HG03378 (cell line): ENCODE data around the gene CRYL1.

ENCODE experiments used
- ATAC-seq: cut with Tn5 transposase; IDR thresholded peaks from one replicate; pipeline ENCODE4 v1.9.1; 2021; ENCODE audit warnings: mild to moderate bottlenecking, moderate library complexity; ENCODE audit not compliant: unreplicated experiment

CRYL1 gene

DNA sequence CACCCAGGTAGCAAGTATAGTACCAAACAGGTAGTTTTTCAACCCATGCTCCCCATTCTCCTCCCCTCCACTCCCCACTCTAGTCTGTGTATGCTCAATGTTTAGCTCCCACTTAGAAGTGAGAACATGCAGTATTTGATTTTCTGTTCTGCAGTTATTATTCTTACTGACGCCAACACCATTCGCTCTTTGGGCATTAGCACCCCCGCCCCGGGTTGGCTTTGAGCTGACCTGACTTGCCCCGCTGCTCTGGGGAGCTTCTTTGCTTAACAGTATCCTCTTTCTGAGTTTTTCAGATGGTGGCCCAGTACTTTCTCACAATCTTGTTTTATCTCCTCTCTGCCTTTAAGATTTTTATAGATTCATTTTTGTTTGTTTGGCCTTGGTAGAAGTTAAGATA, 138.7 kb downstream of the CRYL1 start:
- no peak for ATAC-seq

GRCh38 chr13:20383058-20383457, 142.6 kb downstream of the CRYL1 start:
- no peak for ATAC-seq

- ATAC-seq: no peak
Observed at GRCh38 chr13:20381401-20381800, 144.3 kb downstream of the CRYL1 start.

GRCh38 chr13:20378721-20379120, 146.9 kb downstream of the CRYL1 start:
- ATAC-seq: no peak

GRCh38 chr13:20377720-20378119, 147.9 kb downstream of the CRYL1 start:
- no peak for ATAC-seq

DNA sequence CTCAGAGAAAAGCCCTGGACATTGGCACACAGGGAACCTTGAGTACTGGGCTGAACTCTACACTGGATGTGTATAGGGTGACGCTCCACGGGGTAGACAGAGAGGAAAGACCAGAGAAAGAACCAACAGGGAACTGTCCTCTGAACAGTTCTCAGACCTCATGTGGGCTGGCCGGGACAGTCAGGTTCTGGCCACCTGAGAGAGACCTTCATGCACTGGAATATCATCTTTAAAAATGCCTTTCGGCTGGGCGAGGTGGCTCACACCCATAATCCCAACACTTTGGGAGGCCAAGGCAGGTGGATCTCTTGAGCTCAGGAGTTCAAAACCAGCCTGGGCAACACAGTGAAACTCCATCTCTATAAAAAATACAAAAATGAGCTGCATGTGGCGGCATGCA, 149.8 kb downstream of the CRYL1 start:
- no peak for ATAC-seq

DNA sequence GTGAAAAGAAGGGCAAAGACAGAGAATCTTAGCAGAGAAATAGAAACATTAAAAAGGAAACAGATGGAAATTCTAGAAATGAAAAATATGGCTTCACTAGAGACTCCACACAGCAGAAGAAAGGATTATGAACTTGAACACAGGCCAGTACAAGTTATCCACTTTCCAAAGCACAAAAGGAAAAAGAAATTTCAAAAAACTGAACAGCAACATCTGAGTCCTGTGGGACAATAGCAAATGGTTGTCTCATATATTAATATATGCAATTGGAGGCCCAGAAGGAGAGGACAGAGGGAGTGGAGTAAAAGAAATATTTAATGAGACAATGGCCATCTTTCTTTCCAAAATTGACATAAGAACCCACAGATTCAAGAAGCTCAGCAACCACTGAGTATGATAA, 151.8 kb downstream of the CRYL1 start:
- no peak for ATAC-seq

- ATAC-seq: no peak
Observed at GRCh38 chr13:20371825-20372224, 153.8 kb downstream of the CRYL1 start.

GRCh38 chr13:20370815-20371421, 154.7 kb downstream of the CRYL1 start:
- no peak for ATAC-seq

DNA sequence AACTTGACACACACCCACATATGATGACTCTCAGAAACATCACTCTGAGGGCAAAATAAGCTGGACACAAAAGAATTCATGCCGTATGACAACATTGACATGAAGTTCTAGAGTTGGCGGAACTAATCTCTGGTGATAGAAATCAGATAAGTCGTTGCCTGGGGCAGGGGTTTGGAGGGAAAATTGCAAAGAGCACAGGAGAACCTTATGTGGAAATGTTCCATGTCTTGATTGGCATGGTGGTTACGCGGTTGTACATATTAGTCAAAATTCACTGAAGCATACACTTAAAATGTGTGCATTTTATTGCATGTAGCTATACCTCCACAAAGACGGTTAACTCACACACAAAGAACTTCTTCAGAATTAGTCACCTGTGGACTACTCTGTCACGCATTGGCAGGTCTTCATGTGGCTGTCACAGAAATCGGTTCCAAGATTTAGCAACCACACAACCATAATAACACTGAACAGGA, 155.7 kb downstream of the CRYL1 start:
- ATAC-seq: no peak

- no peak for ATAC-seq
Observed at GRCh38 chr13:20366056-20366455, 159.6 kb downstream of the CRYL1 start.

GRCh38 chr13:20363603-20364002, 162.1 kb downstream of the CRYL1 start:
- ATAC-seq: no peak

- ATAC-seq: no peak
Observed at GRCh38 chr13:20363172-20363571, 162.5 kb downstream of the CRYL1 start.

DNA sequence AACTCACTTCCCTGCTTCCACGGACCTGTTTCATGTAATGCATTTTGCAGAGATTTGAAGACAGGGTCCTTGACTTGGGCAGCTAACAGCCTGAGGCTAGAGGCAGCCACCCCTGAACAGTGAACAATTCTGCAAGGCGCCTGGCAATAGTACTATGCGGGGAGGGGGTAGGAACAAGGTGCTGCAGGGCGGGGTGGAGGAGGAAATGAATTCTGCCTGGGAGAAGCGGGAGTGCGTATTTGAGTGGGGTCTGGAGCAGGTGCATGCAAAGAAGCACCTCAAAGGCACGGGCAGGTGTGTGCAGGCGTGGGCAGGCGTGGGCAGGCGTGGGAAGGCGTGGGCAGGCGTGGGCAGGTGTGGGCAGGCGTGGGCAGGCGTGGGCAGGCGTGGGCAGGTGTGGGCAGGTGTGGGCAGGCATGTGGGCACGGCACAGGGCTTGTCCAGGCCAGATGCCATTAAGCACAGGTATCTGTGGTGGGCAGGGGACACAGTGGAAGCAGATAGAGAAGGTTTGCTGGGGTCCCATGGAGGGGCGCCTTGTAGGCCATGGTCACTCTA, 163.1 kb downstream of the CRYL1 start:
- ATAC-seq: no peak

- no peak for ATAC-seq
Observed at GRCh38 chr13:20360835-20361412, 164.7 kb downstream of the CRYL1 start.

DNA sequence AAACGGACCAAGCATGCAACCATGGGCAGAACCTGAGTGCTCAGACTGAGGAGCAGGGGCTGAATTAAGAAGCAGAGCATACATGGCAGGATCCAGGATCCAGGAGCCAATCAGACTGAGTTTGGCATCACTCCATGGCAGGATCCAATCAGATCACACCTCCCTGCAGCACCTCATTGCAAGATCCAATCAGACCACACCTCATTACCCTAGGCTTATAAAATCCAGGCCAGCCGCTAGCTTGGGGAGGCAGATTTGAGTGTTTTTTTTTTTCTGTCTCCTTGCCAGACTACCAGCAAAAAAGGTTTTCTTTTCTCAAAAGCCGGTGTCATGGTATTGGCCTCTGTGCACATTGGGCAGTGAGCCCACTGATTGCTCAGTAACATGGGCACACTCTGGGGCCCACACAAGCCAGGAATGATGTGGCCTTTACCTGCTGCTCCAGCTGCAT, 165.6 kb downstream of the CRYL1 start:
- ATAC-seq: no peak

- no peak for ATAC-seq
Observed at GRCh38 chr13:20359335-20359734, 166.3 kb downstream of the CRYL1 start.

DNA sequence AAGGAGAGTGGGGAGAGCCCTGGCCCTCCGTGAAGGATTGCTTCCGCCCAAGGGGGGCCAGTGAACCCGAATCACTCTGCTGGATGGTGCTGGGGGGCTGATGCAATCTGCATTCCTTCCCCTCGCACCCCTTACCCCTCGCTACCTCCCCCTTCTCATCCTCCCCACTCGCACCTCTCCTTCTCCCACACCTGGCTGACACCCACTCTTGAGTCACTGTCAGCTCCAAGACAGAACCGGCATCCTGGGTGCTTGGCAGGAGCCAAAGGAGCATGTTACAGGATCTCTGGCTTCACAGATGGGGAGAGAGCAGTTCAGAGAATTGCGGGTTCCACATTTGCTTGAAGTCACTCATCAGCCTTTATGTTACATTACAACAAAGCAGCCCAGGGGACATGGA, 167.6 kb downstream of the CRYL1 start:
- no peak for ATAC-seq

DNA sequence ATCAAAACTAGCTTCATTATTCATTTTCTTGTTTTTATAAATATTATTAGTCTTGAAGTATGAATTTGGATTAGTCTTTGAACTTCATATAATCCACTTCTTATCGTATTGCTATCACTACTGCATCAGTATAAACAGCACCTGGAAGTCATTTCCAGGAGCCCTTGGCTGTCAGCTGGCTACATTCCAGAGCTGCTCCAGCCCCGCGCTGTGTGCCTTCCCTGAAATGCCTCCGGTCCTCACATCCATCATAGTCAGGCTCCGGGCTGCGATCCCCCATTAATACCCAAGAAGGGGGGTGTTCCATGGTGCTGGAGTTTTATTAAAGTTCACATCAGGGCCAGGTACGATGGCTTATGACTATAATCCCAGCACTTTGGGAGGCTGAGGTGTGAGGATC, 169.2 kb downstream of the CRYL1 start:
- ATAC-seq: no peak

- ATAC-seq: no peak
Observed at GRCh38 chr13:20354722-20355121, 170.9 kb downstream of the CRYL1 start.

DNA sequence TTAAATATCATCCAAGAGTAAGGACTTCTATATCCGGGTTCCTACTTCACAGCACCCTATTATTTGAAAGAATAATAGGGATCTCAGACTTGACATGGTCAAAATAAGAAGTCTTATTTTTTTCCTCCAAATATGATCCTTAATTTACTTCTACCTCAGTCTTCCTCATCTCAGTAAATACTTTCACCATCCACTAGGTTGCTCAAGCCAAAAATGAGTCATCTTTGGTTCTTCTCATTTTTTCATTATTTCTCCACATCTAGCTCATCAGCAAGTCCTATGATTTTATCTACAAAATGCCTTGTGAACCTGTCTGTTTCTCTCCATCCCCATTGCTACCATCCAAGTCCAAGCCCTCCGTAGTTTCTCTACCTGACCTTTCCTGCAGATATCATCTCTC, 171.7 kb downstream of the CRYL1 start:
- no peak for ATAC-seq
